ENCODE data around the gene FRAS1. TPM values are rescaled to one million over a fixed set of nuclear protein-coding genes. Genes with fewer than 3 reads are reported as not detected.

Gene FRAS1
- total and polyA plus RNA-seq, 9 of the 15 experiments (the other 6 are each of a cell fraction or from before 2014, with no cell fraction given), result under 0.01 to 0.11 (median 0.04) TPM; not detected in 2

DNA sequence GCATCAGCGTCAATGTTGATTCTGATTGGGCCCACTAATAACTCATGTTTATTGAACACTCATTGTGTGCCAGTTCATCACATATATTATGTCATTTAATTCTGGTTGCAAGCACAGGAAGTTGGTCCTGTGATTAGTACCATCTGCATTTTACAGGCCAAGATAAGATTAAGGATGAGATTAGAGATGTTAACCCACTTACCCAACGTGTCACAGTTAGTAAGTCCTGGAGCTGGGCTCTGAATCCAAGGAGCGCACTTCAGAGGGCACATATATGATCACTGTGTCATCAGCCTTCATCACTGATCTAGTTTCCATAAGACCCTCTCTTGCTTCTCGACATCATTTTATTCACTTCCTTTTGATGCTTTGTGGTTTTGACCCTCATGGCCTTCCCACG, 289.1 kb downstream of the FRAS1 start:
- no peak overlapping the region for H2AFZ ChIP-seq (ENCODE audit: low read depth, low read length)
- intact Hi-C loops (cut with micrococcal nuclease) (no loop called here), in situ Hi-C loops (cut with MboI) (no loop called here)
- no peaks in the 10 kb centered on the region for H3K79me2 ChIP-seq (ENCODE audit: control insufficient read depth, insufficient read depth, low read length)
- H4K20me1 ChIP-seq (replicated peaks; ENCODE audit: control insufficient read depth, insufficient read depth, low read length), result no peaks in the 10 kb centered on the region
- no peak overlapping the region for H3K4me2 ChIP-seq (ENCODE audit: insufficient read depth, low read length)
- peaks cover 0 to 9% of the 10 kb centered on the region in 2 experiments; a peak in 3 of 5 replicates for H3K27me3 ChIP-seq (ENCODE audit: control insufficient read depth in 2 of 2, insufficient read depth in 2 of 2, low read length in 2 of 2)
- 3% methylated on average over 5 of the region's 5 CpGs for WGBS (ENCODE audit: insufficient coverage, low coverage, missing lambda C conversion rate)
- H3K4me3 ChIP-seq, result no peak overlapping the region
- no peaks in the 10 kb centered on the region for H3K4me1 ChIP-seq (replicated peaks in 1 of 2; ENCODE audit: control insufficient read depth in 2 of 2, insufficient read depth in 2 of 2, low read length in 2 of 2)
- ChIA-PET CTCF (ENCODE audit: low intra/inter-chr PET ratio) (no interaction called here), POLR2A (no interaction called here)
- no peak for FAIRE-seq
- no peak for DNase-seq (ENCODE audit: extremely low read depth in 1 of 4, low spot score in 3 of 4)
- no peak overlapping the region for H3K27ac ChIP-seq (ENCODE audit: extremely low read depth, low read depth, low read length)
- no TSS peak for BruUV-seq (replicated peaks)
- H3K36me3 ChIP-seq (ENCODE audit: control insufficient read depth, insufficient read depth, low read length), result no peaks in the 10 kb centered on the region
- no peak for TF ChIP-seq NCOA6 (IDR thresholded peaks at IDR 0.05)
- no peak for TF ChIP-seq MEIS2 (IDR thresholded peaks at IDR 0.05; ENCODE audit: partially characterized antibody)
- TF ChIP-seq BRCA1 (IDR thresholded peaks at IDR 0.05), result no peak
- TF ChIP-seq BRCA1 (CRISPR knock-in tag; IDR thresholded peaks at IDR 0.05), result no peak
- no peak for TF ChIP-seq GABPB1 (CRISPR knock-in tag; IDR thresholded peaks at IDR 0.05)
- no peak for TF ChIP-seq CBFB (CRISPR knock-in tag; IDR thresholded peaks at IDR 0.05)
- no peak for TF ChIP-seq MTA3 (IDR thresholded peaks at IDR 0.05; ENCODE audit: borderline replicate concordance)
- TF ChIP-seq TARDBP (IDR thresholded peaks at IDR 0.05), result no peak
- TF ChIP-seq RBFOX2 (IDR thresholded peaks at IDR 0.05; ENCODE audit: low read depth, low read length), result no peak
- H3K9me3 ChIP-seq (replicated peaks; ENCODE audit: control insufficient read depth, insufficient read depth, low read depth, low read length), result no peaks in the 10 kb centered on the region
- H3K9ac ChIP-seq (ENCODE audit: insufficient read depth in 1 of 2, low read depth in 2 of 2, low read length in 2 of 2), result no peak overlapping the region
- ATAC-seq, result no peak
- H3K9me1 ChIP-seq (ENCODE audit: control insufficient read depth, insufficient read depth, low read length), result no peaks in the 10 kb centered on the region

DNA sequence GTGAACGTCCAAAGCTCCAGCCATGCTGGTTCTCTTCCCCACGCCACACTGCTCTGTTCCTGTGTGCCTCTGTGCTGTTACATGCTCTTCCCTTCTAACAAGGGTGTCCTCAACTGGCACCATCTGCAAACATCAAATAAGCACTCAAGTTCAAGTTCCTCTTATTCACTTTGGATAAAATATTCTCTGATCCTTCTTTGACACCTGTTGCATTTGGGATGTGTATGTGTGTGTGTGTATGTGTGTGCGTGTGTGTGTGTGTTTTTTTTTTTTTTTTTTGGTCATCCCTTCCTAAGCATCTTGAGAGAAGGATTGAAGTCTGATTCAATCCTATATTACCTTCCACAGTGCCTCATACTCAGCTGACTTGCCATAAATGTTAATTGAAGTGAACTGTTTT, 290.4 kb downstream of the FRAS1 start:
- Histone ChIP-seq H3K4me1 (replicated peaks in 1 of 2; ENCODE audit: control insufficient read depth in 2 of 2, insufficient read depth in 2 of 2, low read length in 2 of 2) (no peaks in the 10 kb centered on the region), H3K27me3 (ENCODE audit: control insufficient read depth in 2 of 2, insufficient read depth in 2 of 2, low read length in 2 of 2) (peaks cover 0 to 3% of the 10 kb centered on the region in 2 experiments; a peak in 1 of 5 replicates), H3K79me2 (ENCODE audit: control insufficient read depth, insufficient read depth, low read length) (no peaks in the 10 kb centered on the region), H2AFZ (ENCODE audit: low read depth, low read length) (no peak overlapping the region), H3K9me3 (replicated peaks; ENCODE audit: control insufficient read depth, insufficient read depth, low read depth, low read length) (no peaks in the 10 kb centered on the region), H3K9me1 (ENCODE audit: control insufficient read depth, insufficient read depth, low read length) (no peaks in the 10 kb centered on the region), H3K27ac (ENCODE audit: extremely low read depth, low read depth, low read length) (no peak overlapping the region), H3K36me3 (ENCODE audit: control insufficient read depth, insufficient read depth, low read length) (no peaks in the 10 kb centered on the region), H3K4me3 (no peak overlapping the region), H4K20me1 (replicated peaks; ENCODE audit: control insufficient read depth, insufficient read depth, low read length) (no peaks in the 10 kb centered on the region), H3K9ac (ENCODE audit: insufficient read depth in 1 of 2, low read depth in 2 of 2, low read length in 2 of 2) (no peak overlapping the region), H3K4me2 (ENCODE audit: insufficient read depth, low read length) (no peak overlapping the region)
- no peak for FAIRE-seq
- CTCF ChIA-PET (ENCODE audit: low intra/inter-chr PET ratio), result no interaction called here
- DNase-seq (ENCODE audit: extremely low read depth in 1 of 4, low spot score in 3 of 4), result no peak
- in situ Hi-C loops (cut with MboI) (no loop called here), intact Hi-C loops (cut with micrococcal nuclease) (no loop called here)
- ATAC-seq, result no peak
- BruUV-seq (replicated peaks), result no TSS peak
- 0% methylated on average over 3 of the region's 3 CpGs for WGBS (ENCODE audit: insufficient coverage, low coverage, missing lambda C conversion rate)
- POLR2A ChIA-PET, result interaction anchor here (0.6 kb wide), 1 partner anchor 788 kb away, joined by 4 read pairs; no protein-coding TSS in a partner anchor
- TF ChIP-seq, protein P1, sequence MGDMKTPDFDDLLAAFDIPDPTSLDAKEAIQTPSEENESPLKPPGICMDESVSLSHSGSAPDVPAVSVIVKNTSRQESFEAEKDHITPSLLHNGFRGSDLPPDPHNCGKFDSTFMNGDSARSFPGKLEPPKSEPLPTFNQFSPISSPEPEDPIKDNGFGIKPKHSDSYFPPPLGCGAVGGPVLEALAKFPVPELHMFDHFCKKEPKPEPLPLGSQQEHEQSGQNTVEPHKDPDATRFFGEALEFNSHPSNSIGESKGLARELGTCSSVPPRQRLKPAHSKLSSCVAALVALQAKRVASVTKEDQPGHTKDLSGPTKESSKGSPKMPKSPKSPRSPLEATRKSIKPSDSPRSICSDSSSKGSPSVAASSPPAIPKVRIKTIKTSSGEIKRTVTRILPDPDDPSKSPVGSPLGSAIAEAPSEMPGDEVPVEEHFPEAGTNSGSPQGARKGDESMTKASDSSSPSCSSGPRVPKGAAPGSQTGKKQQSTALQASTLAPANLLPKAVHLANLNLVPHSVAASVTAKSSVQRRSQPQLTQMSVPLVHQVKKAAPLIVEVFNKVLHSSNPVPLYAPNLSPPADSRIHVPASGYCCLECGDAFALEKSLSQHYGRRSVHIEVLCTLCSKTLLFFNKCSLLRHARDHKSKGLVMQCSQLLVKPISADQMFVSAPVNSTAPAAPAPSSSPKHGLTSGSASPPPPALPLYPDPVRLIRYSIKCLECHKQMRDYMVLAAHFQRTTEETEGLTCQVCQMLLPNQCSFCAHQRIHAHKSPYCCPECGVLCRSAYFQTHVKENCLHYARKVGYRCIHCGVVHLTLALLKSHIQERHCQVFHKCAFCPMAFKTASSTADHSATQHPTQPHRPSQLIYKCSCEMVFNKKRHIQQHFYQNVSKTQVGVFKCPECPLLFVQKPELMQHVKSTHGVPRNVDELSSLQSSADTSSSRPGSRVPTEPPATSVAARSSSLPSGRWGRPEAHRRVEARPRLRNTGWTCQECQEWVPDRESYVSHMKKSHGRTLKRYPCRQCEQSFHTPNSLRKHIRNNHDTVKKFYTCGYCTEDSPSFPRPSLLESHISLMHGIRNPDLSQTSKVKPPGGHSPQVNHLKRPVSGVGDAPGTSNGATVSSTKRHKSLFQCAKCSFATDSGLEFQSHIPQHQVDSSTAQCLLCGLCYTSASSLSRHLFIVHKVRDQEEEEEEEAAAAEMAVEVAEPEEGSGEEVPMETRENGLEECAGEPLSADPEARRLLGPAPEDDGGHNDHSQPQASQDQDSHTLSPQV (IDR thresholded peaks at IDR 0.05), result no peak
